Dendritic cell treated with granulocyte-macrophage colony-stimulating factor and Interleukin-4, amounts not matched to agents 40 ng/mL and 50 ng/mL, for 4 days (primary cell): ENCODE data around the gene SPTBN1.

Source experiments
- H3K27ac Mint-ChIP-seq: one replicate; pipeline ENCODE4 v1.8.0; 2022; ENCODE audit warnings: mild to moderate bottlenecking, mixed read lengths
- H3K27me3 Mint-ChIP-seq: one replicate; pipeline ENCODE4 v1.8.0; 2022; ENCODE audit warnings: mild to moderate bottlenecking, mixed read lengths
- H3K36me3 Mint-ChIP-seq: one replicate; pipeline ENCODE4 v1.8.0; 2022; ENCODE audit warnings: low read depth, mixed read lengths
- H3K4me1 Mint-ChIP-seq: one replicate; pipeline ENCODE4 v1.8.0; 2022; ENCODE audit warnings: low read depth, mixed read lengths
- H3K4me3 Mint-ChIP-seq: one replicate; pipeline ENCODE4 v1.8.0; 2022; ENCODE audit warnings: mild to moderate bottlenecking, moderate library complexity, mixed read lengths
- H3K9me3 Mint-ChIP-seq: one replicate; pipeline ENCODE4 v1.8.0; 2022; ENCODE audit warnings: mixed read lengths
- intact Hi-C: fragments of 100-400 bp; cut with micrococcal nuclease; formaldehyde crosslinking; loops from one replicate; pipeline ENCODE4 v1.15.0; 2022

SPTBN1 gene

DNA sequence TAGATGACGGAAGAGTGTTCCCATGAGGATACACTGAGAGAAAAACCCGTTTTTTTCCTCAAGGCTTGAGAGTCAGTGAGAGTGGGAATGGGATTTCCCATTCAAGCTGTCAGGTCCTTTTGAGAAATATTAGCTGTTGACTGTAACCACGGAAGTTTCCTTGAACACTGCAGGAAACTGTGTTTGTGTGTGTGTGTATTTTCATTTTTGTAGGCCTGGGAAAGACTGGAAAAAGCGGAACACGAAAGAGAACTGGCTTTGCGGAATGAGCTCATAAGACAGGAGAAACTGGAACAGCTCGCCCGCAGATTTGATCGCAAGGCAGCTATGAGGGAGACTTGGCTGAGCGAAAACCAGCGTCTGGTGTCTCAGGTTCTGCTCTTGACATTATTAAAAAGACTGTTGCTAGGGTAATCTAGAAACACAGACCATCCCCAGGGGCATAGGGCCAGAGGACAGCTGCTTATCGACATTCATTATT, 168.5 kb downstream of the SPTBN1 start:
- intact Hi-C loops = no loop called here
- no peaks in the 10 kb centered on the region for H3K9me3 Mint-ChIP-seq
- no peak overlapping the region for H3K4me3 Mint-ChIP-seq
- H3K4me1 Mint-ChIP-seq = no peaks in the 10 kb centered on the region
- H3K27me3 Mint-ChIP-seq = no peaks in the 10 kb centered on the region
- H3K36me3 Mint-ChIP-seq = peaks cover 41% of the 10 kb centered on the region
- H3K27ac Mint-ChIP-seq = no peak overlapping the region

DNA sequence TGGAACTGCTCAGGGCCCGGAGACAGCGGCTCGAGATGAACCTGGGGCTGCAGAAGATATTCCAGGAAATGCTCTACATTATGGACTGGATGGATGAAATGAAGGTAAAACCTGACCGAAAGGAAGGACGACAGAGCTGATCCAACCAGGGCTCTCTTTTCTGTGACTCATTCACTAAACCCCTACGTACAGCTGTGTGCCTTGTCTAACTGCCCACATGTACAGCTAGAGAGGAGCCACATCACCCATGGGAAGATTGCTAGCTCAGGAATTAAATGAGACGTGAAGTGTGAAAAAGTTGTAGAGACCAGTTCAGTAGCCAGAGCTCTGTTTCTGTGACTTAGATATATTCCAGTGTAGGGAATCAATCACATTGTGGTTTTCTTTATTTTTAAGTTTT, 170.0 kb downstream of the SPTBN1 start:
- intact Hi-C loops = no loop called here
- Mint-ChIP-seq H3K27ac (no peak overlapping the region), H3K36me3 (peaks cover 51% of the 10 kb centered on the region), H3K4me1 (no peaks in the 10 kb centered on the region), H3K27me3 (no peaks in the 10 kb centered on the region), H3K4me3 (no peak overlapping the region), H3K9me3 (no peaks in the 10 kb centered on the region)

DNA sequence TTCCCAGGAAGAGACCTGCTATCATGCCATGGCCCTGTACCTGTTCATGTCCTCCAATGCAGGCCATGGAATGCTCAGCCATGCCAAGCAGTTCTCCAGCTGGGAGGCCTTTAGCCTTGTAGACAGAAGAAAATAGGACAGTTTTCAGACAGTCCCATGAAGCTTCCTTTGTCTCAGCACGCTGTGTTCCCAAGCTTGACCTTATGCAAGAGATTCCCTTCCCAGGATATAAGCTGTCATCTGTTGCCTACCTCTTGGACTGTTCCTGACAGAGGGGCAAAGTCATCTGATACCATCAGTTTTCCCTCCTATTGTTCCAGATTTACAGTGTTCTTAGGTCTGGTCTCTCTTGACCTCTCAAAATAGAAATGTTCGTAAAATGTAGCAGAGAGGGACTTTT, 170.8 kb downstream of the SPTBN1 start:
- no peak overlapping the region for H3K4me3 Mint-ChIP-seq
- intact Hi-C loops = no loop called here
- H3K4me1 Mint-ChIP-seq = no peaks in the 10 kb centered on the region
- no peaks in the 10 kb centered on the region for H3K9me3 Mint-ChIP-seq
- no peak overlapping the region for H3K27ac Mint-ChIP-seq
- H3K36me3 Mint-ChIP-seq = peaks cover 58% of the 10 kb centered on the region
- H3K27me3 Mint-ChIP-seq = no peaks in the 10 kb centered on the region

DNA sequence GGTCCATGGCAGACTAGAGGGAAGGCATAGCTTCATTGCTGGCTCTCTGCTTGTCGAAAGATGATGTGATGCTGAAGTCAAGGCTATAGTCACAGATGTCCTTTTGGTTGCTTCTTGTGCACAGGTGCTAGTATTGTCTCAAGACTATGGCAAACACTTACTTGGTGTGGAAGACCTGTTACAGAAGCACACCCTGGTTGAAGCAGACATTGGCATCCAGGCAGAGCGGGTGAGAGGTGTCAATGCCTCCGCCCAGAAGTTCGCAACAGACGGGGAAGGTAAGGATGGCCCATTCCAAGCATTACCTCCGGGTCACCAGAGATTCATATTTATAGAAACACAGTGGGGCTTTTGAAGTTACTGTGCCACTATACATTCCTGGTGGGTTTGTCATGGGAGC, 171.8 kb downstream of the SPTBN1 start:
- peaks cover 67% of the 10 kb centered on the region for H3K36me3 Mint-ChIP-seq
- H3K4me1 Mint-ChIP-seq = no peaks in the 10 kb centered on the region
- intact Hi-C loops = no loop called here
- no peak overlapping the region for H3K27ac Mint-ChIP-seq
- no peaks in the 10 kb centered on the region for H3K9me3 Mint-ChIP-seq
- H3K4me3 Mint-ChIP-seq = no peak overlapping the region
- no peaks in the 10 kb centered on the region for H3K27me3 Mint-ChIP-seq

DNA sequence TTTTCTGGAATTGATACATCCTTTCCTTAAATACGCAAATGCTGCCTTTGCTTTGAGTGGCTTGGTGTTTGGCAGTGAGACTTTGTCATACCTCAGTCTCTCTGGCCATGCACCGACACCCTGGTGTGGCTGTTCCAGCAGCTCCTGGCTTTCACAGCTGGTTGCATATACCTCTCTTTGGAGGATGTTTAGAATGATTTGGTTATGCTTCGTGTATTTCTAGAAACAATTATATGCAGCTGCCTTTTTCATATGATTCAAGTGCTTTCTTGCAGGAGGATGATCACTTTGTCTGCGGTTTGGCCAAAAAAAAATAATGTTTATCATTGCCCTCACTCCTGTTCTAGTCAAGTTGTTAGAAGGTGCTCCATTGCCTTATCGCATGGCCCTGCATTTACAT, 172.3 kb downstream of the SPTBN1 start:
- Mint-ChIP-seq H3K27ac (no peak overlapping the region), H3K36me3 (peaks cover 68% of the 10 kb centered on the region), H3K27me3 (no peaks in the 10 kb centered on the region), H3K4me3 (no peak overlapping the region), H3K4me1 (no peaks in the 10 kb centered on the region), H3K9me3 (no peaks in the 10 kb centered on the region)
- intact Hi-C loops = no loop called here

DNA sequence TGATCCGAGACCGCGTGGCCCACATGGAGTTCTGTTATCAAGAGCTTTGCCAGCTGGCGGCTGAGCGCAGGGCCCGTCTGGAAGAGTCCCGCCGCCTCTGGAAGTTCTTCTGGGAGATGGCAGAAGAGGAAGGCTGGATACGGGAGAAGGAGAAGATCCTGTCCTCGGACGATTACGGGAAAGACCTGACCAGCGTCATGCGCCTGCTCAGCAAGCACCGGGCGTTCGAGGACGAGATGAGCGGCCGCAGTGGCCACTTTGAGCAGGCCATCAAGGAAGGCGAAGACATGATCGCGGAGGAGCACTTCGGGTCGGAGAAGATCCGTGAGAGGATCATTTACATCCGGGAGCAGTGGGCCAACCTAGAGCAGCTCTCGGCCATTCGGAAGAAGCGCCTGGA, 172.8 kb downstream of the SPTBN1 start:
- Mint-ChIP-seq H3K36me3 (peaks cover 66% of the 10 kb centered on the region), H3K4me1 (no peaks in the 10 kb centered on the region), H3K9me3 (no peaks in the 10 kb centered on the region), H3K27me3 (no peaks in the 10 kb centered on the region), H3K27ac (no peak overlapping the region), H3K4me3 (no peak overlapping the region)
- intact Hi-C loops = no loop called here

DNA sequence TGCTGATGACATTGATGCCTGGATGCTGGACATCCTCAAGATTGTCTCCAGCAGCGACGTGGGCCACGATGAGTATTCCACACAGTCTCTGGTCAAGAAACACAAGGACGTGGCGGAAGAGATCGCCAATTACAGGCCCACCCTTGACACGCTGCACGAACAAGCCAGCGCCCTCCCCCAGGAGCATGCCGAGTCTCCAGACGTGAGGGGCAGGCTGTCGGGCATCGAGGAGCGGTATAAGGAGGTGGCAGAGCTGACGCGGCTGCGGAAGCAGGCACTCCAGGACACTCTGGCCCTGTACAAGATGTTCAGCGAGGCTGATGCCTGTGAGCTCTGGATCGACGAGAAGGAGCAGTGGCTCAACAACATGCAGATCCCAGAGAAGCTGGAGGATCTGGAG, 173.3 kb downstream of the SPTBN1 start:
- Mint-ChIP-seq H3K4me1 (no peaks in the 10 kb centered on the region), H3K36me3 (peaks cover 66% of the 10 kb centered on the region), H3K4me3 (no peak overlapping the region), H3K27me3 (no peaks in the 10 kb centered on the region), H3K9me3 (no peaks in the 10 kb centered on the region), H3K27ac (no peak overlapping the region)
- intact Hi-C loops = no loop called here

DNA sequence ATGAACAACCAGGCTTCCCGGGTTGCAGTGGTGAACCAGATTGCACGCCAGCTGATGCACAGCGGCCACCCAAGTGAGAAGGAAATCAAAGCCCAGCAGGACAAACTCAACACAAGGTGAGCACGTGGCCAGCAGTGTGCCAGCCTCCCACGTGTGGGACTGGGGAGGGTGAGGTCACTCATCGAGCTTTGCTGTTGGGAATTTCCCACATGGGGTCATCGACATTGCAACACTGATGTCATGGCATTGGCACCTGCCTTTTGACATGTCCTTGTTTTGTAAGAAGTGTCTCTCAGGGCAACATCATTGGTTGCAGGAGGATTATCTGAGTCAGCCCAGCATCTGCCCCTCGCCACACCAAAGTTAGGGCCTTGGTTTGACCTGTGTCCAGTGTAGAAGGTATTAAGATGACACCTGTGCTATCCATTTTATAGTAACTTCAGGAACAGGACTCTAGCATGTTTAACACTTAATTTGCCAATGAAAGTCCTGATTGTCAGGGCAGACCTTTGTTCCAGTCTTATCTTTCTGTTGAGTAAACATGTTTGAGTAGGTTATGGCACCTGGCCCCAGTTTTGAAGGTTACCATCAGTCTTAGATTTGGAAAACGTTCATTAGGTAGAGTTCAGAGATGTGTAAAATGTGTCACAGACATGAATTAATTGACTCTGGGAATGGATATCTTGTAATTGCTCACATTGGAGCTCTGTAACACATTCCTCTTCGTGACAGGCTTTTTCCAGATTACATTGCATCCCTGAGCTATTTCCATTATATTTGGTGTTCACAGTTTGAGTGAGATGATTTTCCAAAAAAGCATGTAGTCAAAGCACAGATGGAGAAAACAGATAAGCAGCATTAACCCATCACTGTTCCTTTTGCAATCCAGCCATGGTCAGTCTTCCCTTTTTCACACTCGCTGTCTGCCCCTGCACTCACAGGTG, 174.1 kb downstream of the SPTBN1 start:
- no peaks in the 10 kb centered on the region for H3K27me3 Mint-ChIP-seq
- intact Hi-C loops = no loop called here
- H3K36me3 Mint-ChIP-seq = peaks cover 61% of the 10 kb centered on the region
- no peak overlapping the region for H3K4me3 Mint-ChIP-seq
- no peaks in the 10 kb centered on the region for H3K4me1 Mint-ChIP-seq
- no peaks in the 10 kb centered on the region for H3K9me3 Mint-ChIP-seq
- no peak overlapping the region for H3K27ac Mint-ChIP-seq

DNA sequence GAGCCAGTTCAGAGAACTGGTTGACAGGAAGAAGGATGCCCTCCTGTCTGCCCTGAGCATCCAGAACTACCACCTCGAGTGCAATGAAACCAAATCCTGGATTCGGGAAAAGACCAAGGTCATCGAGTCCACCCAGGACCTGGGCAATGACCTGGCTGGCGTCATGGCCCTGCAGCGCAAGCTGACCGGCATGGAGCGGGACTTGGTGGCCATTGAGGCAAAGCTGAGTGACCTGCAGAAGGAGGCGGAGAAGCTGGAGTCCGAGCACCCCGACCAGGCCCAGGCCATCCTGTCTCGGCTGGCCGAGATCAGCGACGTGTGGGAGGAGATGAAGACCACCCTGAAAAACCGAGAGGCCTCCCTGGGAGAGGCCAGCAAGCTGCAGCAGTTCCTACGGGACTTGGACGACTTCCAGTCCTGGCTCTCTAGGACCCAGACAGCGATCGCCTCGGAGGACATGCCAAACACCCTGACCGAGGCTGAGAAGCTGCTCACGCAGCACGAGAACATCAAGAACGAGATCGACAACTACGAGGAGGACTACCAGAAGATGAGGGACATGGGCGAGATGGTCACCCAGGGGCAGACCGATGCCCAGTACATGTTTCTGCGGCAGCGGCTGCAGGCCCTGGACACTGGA, 174.9 kb downstream of the SPTBN1 start:
- Mint-ChIP-seq H3K27ac (no peak overlapping the region), H3K4me1 (no peaks in the 10 kb centered on the region), H3K27me3 (no peaks in the 10 kb centered on the region), H3K9me3 (no peaks in the 10 kb centered on the region), H3K36me3 (peaks cover 57% of the 10 kb centered on the region), H3K4me3 (no peak overlapping the region)
- intact Hi-C loops = no loop called here

DNA sequence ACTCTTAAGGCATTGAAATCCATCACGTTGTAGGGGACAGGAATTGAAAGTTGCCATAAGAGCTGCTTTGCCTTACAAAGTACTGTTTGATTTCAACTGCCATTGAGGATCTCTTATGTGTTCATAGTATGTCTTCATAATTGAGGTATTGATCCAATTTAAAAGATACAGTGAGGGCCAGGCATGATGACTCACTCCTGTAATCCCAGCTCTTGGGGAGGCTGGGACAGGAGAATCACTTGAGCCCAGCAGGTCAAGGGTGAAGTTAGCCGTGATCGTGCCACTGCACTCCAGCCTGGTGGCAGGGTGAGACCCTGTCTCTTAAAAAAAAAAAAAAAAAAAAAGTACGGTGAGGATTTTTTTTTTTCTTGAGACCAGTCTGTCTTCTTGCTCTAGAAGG, 175.6 kb downstream of the SPTBN1 start:
- Mint-ChIP-seq H3K9me3 (no peaks in the 10 kb centered on the region), H3K4me3 (no peak overlapping the region), H3K4me1 (no peaks in the 10 kb centered on the region), H3K36me3 (peaks cover 50% of the 10 kb centered on the region), H3K27ac (no peak overlapping the region), H3K27me3 (no peaks in the 10 kb centered on the region)
- intact Hi-C loops = no loop called here

DNA sequence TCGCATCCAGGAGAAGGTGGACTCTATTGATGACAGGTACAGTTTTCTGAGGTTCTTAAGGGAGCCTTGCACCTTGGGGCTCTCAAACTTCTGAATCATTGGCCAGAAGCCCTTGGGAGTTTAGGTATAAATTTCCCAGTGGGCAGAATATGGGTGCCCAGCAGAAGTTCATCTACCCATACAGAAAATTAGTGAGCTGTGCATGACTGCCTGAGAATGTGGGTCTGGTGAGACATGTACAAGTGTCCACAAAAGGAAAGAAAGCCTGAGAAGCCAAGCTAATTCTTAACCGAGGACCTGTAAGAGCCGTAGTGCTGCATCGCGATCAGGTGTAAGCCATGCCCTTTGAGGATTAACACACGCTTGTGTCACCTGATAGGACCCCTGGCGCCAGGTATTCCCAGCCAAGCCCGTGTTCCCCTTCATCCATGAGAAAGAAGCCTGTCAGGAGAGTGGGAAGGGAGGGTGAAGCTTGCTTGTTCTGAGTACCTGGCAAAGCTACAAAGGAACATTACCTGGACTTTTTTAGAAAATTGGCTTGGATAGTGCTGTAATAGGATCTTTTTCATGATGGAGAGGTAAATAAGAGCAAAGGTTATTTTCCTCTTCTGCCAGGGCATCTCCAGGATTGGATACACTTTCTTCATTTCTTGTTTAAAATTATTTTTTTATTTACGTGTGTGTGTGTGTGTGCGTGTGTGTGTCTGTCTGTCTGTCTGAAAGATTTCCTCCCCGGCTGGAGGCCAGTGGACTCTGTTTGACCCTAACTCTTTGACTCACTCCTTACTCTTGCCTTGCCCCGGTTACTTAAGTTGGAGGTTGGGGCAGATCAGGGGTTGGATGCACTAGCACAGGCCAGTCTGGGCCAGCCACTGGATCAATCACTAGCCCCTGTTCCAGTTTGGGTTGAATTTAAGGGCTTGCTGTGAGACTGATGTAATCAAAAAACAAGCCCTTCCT, 176.9 kb downstream of the SPTBN1 start:
- intact Hi-C loops = no loop called here
- Mint-ChIP-seq H3K4me1 (no peaks in the 10 kb centered on the region), H3K36me3 (peaks cover 47% of the 10 kb centered on the region), H3K9me3 (no peaks in the 10 kb centered on the region), H3K27me3 (no peaks in the 10 kb centered on the region), H3K27ac (no peak overlapping the region), H3K4me3 (no peak overlapping the region)

DNA sequence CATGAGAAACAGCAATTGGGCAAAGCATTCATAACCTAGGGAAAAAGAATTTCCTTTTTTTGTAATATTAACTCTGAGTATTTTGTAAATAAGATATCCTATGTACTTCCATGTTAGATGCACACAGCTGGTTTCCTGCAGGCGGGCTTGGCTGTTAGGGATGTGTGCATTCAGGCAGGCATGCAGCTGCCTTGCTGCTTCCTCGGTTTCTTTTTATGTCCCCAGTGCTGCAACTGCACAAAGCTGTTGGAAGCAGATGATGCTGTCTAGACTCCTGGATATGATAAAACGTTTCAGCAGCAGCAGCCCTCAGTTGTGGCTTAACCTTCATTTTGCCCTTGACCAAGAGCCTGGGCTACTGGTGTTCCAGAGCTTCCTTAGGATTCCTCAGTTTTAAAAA, 177.9 kb downstream of the SPTBN1 start:
- no peaks in the 10 kb centered on the region for H3K9me3 Mint-ChIP-seq
- H3K4me3 Mint-ChIP-seq = no peak overlapping the region
- no peak overlapping the region for H3K27ac Mint-ChIP-seq
- no peaks in the 10 kb centered on the region for H3K4me1 Mint-ChIP-seq
- peaks cover 38% of the 10 kb centered on the region for H3K36me3 Mint-ChIP-seq
- intact Hi-C loops = no loop called here
- no peaks in the 10 kb centered on the region for H3K27me3 Mint-ChIP-seq

DNA sequence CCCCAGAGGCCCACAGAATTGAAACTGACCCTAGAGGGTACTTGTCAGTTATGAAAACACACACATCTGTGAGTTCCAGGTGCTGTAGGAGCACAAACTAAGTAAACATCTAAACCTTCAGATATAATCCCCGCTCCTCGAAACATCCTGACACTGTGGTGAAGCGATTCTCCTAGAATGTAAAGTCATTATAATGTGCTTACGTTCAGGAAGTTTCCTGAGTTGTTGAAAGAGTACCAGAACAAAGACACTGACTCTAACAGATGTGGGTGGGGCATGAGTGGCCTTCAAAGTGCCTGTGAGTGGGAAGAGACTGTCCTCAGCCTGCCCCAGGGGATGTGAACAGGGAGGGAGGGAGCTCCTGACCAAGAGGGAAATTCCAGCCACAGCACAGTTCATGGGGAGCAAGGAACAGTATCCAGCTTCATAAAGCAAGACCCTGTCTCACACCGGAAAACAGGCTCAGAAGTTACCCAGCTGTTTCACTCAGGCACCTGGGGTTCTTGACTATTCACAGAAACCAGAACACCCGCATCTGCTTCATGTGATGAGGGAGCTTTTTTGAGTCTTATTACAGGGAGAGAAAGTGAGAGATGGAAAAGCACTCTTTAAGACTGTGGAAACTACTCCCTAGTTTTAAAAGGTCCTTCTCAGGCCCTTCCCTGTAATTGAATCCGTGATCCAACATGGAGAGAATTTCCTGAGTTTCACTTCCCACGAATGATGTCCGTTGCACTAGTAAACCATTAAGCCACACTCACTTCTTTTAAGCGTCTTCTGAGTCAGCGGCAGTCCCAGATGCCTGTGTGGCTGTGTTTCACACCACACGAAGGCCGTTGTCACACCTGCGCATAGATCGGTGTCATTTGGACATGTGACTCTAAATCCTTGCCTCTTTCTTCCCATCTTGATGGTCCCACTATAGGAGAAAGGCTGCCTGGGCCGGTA, 178.7 kb downstream of the SPTBN1 start:
- Mint-ChIP-seq H3K4me3 (no peak overlapping the region), H3K27ac (no peak overlapping the region), H3K27me3 (no peaks in the 10 kb centered on the region), H3K4me1 (no peaks in the 10 kb centered on the region), H3K36me3 (peaks cover 30% of the 10 kb centered on the region), H3K9me3 (no peaks in the 10 kb centered on the region)
- intact Hi-C loops = no loop called here
